GM18951 (cell line): ENCODE results near the gene PEAK1.
"Not testable (repeated sequence)": the region's sequence is repeated elsewhere in the genome, so short reads cannot be mapped to it uniquely, and the experiment has no call there.

Experiments
- POLR2A ChIP-seq: IDR thresholded peaks from 4 replicates; pipeline ENCODE4 v1.6.1; 2011; ENCODE audit warnings: mild to moderate bottlenecking; ENCODE audit not compliant: insufficient read length, insufficient read depth; ENCODE audit errors: extremely low read depth
- in situ Hi-C: fragments of 300-500 bp; cut with MboI; formaldehyde crosslinking; loops from one replicate; pipeline ENCODE4 v1.12.0; 2022; ENCODE audit warnings: low sequenced_read_pairs, mixed read lengths, inconsistent platforms; ENCODE audit not compliant: unreplicated experiment

The PEAK1 gene

GRCh38 chr15:77221174-77221573 lies 198.7 kb downstream of the PEAK1 start:
- no peak for TF ChIP-seq POLR2A
- in situ Hi-C loops, result no loop called here

GRCh38 chr15:77219841-77220240 lies 200.1 kb downstream of the PEAK1 start:
- in situ Hi-C loops, result no loop called here
- TF ChIP-seq POLR2A, result no peak

- no peak for TF ChIP-seq POLR2A
- in situ Hi-C loops, result no loop called here
Measured at GRCh38 chr15:77209221-77209620, 210.7 kb downstream of the PEAK1 start.

GRCh38 chr15:77208241-77208640 lies 211.7 kb downstream of the PEAK1 start:
- in situ Hi-C loops, result no loop called here
- no peak for TF ChIP-seq POLR2A

GRCh38 chr15:77201665-77202064 lies 218.2 kb downstream of the PEAK1 start:
- TF ChIP-seq POLR2A, result no peak
- in situ Hi-C loops, result no loop called here

- TF ChIP-seq POLR2A, result no peak
- in situ Hi-C loops, result no loop called here
Measured at GRCh38 chr15:77196381-77196780, 223.5 kb downstream of the PEAK1 start.

- in situ Hi-C loops, result no loop called here
- no peak for TF ChIP-seq POLR2A
Measured at GRCh38 chr15:77195586-77195985, 224.3 kb downstream of the PEAK1 start.

GRCh38 chr15:77192451-77192850 lies 227.5 kb downstream of the PEAK1 start:
- TF ChIP-seq POLR2A, result no peak
- in situ Hi-C loops, result no loop called here

GRCh38 chr15:77191230-77191834 lies 228.6 kb downstream of the PEAK1 start:
- in situ Hi-C loops, result no loop called here
- no peak for TF ChIP-seq POLR2A

GRCh38 chr15:77187751-77188464 lies 232.0 kb downstream of the PEAK1 start:
- in situ Hi-C loops, result loop anchor here (5.0 kb wide), 1 partner anchor 309 kb away; no protein-coding TSS in a partner anchor
- no peak for TF ChIP-seq POLR2A

GRCh38 chr15:77186594-77187011 lies 233.3 kb downstream of the PEAK1 start:
- TF ChIP-seq POLR2A, result no peak
- in situ Hi-C loops, result loop anchor here (5.0 kb wide), 1 partner anchor 311 kb away; no protein-coding TSS in a partner anchor

GRCh38 chr15:77185242-77185785 lies 234.6 kb downstream of the PEAK1 start:
- in situ Hi-C loops, result loop anchor here (5.0 kb wide), 1 partner anchor 312 kb away; no protein-coding TSS in a partner anchor

GRCh38 chr15:77184352-77184751 lies 235.6 kb downstream of the PEAK1 start:
- in situ Hi-C loops, result not testable (repeated sequence)

More at GRCh38 chr15:77185242-77185785, 234.6 kb downstream of the PEAK1 start:
- no peak for TF ChIP-seq POLR2A

- no peak for TF ChIP-seq POLR2A
- in situ Hi-C loops, result no loop called here
Measured at GRCh38 chr15:77183066-77183465, 236.8 kb downstream of the PEAK1 start.
